Activated CD8-positive, alpha-beta memory T cell treated with anti-CD3 and anti-CD28 coated beads, Interleukin-2, amount 50 U/mL, for 48 hours (primary cell): ENCODE results near the gene TERB1.

Experiments
- DNase-seq: peaks from one replicate; pipeline ENCODE4 v3.0.0-alpha.2; 2020

Gene TERB1

GRCh38 chr16:66801320-66802105 lies at the start of gene TERB1:
TERB1 (minus strand) TSS chr16:66801584; CDS start chr16:66796798, 4,786 bp downstream.
- DNase-seq, result no peak

- DNase-seq, result peak; percentile 48
Measured at GRCh38 chr16:66850115-66850815, 48.9 kb upstream of the TERB1 start.

- DNase-seq, result peak; percentile 36
Measured at GRCh38 chr16:66849549-66849948, 48.2 kb upstream of the TERB1 start.

GRCh38 chr16:66849021-66849420 lies 47.6 kb upstream of the TERB1 start:
- DNase-seq, result no peak

- DNase-seq, result peak; percentile 40
Measured at GRCh38 chr16:66848172-66848571, 46.8 kb upstream of the TERB1 start.

- peak; percentile 26 for DNase-seq
Measured at GRCh38 chr16:66847533-66848067, 46.2 kb upstream of the TERB1 start.

GRCh38 chr16:66846831-66847230 lies 45.4 kb upstream of the TERB1 start:
- DNase-seq, result peak; percentile 34

- DNase-seq, result peak; percentile 45
Measured at GRCh38 chr16:66846266-66846665, 44.9 kb upstream of the TERB1 start.

- DNase-seq, result peak; percentile 46
Measured at GRCh38 chr16:66845791-66846221, 44.4 kb upstream of the TERB1 start.

GRCh38 chr16:66845080-66845410 lies 43.7 kb upstream of the TERB1 start:
- no peak for DNase-seq

- peak; percentile 54 for DNase-seq
Measured at GRCh38 chr16:66844342-66845079, 43.1 kb upstream of the TERB1 start, which contains the start of gene CA7. CA7 (plus strand) TSS chr16:66844414; CDS start chr16:66844488, 74 bp downstream.

- peak; percentile 42 for DNase-seq
Measured at GRCh38 chr16:66844009-66844341, 42.6 kb upstream of the TERB1 start.

GRCh38 chr16:66843191-66843590 lies 41.8 kb upstream of the TERB1 start:
- peak; percentile 42 for DNase-seq

- DNase-seq, result no peak
Measured at GRCh38 chr16:66842765-66843164, 41.4 kb upstream of the TERB1 start.

GRCh38 chr16:66841366-66841765 lies 40.0 kb upstream of the TERB1 start:
- no peak for DNase-seq

GRCh38 chr16:66840883-66841282 lies 39.5 kb upstream of the TERB1 start:
- no peak for DNase-seq

- no peak for DNase-seq
Measured at GRCh38 chr16:66834746-66835145, 33.4 kb upstream of the TERB1 start.

- no peak for DNase-seq
Measured at GRCh38 chr16:66832661-66833305, 31.4 kb upstream of the TERB1 start.

GRCh38 chr16:66832190-66832589 lies 30.8 kb upstream of the TERB1 start:
- no peak for DNase-seq

GRCh38 chr16:66830422-66831404 lies 29.3 kb upstream of the TERB1 start, which contains the start of gene NAE1:
NAE1 (minus strand) TSS chr16:66830976; CDS start chr16:66830899, 77 bp downstream.
- DNase-seq, result peak; percentile 97

- DNase-seq, result no peak
Measured at GRCh38 chr16:66824006-66824405, 22.6 kb upstream of the TERB1 start.
